Keratinocyte (primary cell): ENCODE measurements around the gene COTL1.

Experiments
- CTCF ChIP-seq, 3 experiments: IDR thresholded peaks in 1 of 3; conservative IDR thresholded peaks in 1 of 3; optimal IDR thresholded peaks in 1 of 3; 2 replicates in 2 of 3; 3 replicates in 1 of 3; pipeline versions ENCODE3 to v1.5.1; 2011; ENCODE audit warnings: low read length in 3 of 3, mild to moderate bottlenecking in 3 of 3, moderate library complexity in 2 of 3, control low read depth in 1 of 3, inconsistent platforms in 1 of 3; ENCODE audit not compliant: insufficient read depth in 2 of 3; ENCODE audit errors: extremely low read depth in 1 of 3
- EZH2 ChIP-seq: IDR thresholded peaks from one replicate; pipeline ENCODE4 v1.6.1; 2012; ENCODE audit warnings: inconsistent platforms, mild to moderate bottlenecking, low read length, moderate library complexity

- no peak for TF ChIP-seq CTCF (optimal IDR thresholded peaks at IDR 0.05 in 1 of 3, IDR thresholded peaks at IDR 0.05 in 1 of 3, conservative IDR thresholded peaks at IDR 0.05 in 1 of 3; ENCODE audit: extremely low read depth in 1 of 3, insufficient read depth in 2 of 3, low read length in 3 of 3)
- no peak for TF ChIP-seq EZH2
These were observed 943 bp upstream of the COTL1 start for GRCh38 chr16:84618581-84619460.
